Cerebellar cortex (tissue), 1 donor: ENCODE measurements around the gene PRKCA.
"Not testable (repeated sequence)": the region's sequence is repeated elsewhere in the genome, so short reads cannot be mapped to it uniquely, and the experiment has no call there.

Source experiments
- DNase-seq: peaks from one replicate; pipeline ENCODE4 v3.0.0-alpha.2; 2015; ENCODE audit warnings: low spot score

Gene PRKCA

GRCh38 chr17:66386498-66387351, 84.3 kb downstream of the PRKCA start:
- no peak for DNase-seq

GRCh38 chr17:66387392-66387981, 85.1 kb downstream of the PRKCA start:
- DNase-seq: no peak

DNA sequence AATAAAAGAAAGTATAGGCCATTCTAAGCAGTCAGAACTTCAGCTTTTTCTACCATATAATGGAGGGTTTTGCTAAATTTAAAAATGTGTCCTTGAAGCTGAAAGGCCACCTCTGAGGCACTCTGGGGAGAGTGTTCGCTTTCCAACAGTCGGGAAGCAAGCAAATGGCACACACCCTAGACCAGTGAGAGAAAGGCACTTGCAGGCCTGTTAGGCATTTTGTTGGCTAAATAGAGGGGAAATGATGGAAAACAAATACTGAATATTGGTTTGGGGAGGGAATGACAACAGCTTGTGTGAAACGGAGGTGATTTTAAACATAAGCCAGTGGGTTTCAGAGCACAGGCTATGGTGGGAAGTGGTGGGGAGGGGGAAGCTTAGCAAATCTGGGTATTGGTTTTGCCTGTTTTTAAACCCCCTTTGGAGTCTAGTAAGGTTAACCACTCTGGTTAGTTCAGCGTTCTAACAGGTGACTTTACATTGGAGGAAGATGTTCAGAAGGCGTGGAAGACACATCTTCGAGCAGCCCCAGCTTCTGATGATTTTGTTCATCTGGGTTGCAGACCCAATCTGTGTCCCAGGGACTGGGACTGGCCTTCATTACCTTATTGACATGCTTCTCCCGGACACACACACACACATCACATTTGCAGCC, 90.5 kb downstream of the PRKCA start:
- DNase-seq: no peak

GRCh38 chr17:66395961-66396360, 93.5 kb downstream of the PRKCA start:
- DNase-seq: no peak

DNA sequence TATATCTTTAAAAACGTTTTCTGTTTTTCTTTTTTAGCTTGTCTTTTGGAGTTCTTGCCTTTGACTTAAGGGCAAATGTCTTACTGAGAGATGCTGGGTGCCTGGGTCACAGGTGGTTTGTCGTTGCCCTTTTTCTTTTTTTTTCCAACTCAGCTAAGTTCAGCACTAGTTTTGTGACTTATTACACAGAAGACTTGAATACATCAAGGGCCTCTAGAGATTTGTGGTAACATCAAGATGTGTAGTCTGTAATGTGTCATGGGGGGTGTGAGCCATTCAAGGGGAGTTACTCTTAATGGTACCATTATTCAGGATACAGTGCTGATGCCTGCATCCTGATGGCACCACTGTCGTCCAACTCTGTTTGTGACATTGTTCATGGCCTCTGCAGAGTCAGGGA, 95.1 kb downstream of the PRKCA start:
- no peak for DNase-seq

DNA sequence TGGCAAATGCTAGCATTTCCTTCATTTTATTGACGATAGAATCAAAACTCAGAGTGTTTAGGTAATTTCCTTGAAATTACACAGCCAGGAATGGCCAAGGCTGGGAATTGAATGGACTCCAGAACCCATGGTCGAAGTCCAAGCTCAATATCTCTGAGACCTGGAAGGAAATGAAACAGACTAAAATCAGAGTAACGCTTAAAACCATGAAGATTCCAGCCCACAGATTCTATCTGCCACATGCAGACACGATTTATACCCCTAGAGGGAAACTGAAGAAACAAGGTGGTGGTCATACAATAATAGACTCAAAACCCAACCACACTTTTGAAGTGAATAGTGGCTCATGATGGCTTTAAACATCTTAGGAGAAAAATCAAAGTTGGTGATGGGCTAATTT, 95.6 kb downstream of the PRKCA start:
- DNase-seq: no peak

- DNase-seq: no peak
Measured at GRCh38 chr17:66398617-66399016, 96.2 kb downstream of the PRKCA start.

DNA sequence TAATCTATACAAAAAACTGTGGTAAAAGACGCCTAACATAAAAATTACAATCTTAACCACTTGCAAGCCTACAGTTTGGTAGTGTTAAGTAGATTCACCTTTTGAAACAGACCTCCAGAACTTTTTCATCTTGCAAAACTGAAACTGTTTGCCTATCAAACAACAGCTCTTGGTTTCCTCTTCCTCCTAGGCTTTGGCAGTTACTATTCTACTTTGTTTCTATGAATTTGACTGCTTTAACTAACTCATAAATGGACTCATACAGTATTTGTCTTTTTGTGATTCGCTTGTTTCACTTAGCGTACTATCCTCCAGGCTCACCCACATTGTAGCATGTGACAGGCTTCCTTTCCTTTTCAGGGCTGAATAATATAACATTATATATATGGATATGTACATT, 97.0 kb downstream of the PRKCA start:
- DNase-seq: no peak

DNA sequence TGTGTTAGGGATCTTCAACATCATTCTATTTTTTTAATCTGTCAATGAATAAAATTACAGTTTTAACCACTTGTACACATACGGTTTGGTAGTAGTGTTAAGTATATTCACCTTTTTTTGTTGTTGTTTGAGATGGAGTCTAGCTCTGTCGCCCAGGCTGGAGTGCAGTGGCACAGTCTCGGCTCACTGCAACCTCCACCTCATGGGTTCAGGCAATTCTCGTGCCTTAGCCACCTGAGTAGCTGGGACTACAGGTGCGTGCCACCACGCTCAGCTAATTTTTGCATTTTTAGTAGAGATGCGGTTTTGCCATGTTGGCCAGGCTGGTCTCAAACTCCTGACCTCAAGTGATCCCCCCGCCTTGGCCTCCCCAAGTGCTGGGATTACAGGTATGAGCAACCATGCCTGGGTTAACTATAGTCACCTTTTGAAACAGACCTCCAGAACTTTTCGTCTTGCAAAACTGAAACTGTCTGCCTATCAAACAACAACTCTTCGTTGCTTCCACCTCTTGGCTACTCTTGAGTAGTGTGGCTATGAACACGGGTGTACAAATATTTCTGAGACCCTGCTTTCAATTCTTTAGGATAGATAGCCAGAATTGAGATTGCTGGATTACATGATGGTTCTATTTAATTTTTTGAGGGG, 97.8 kb downstream of the PRKCA start:
- not testable (repeated sequence) for DNase-seq

GRCh38 chr17:66400698-66401097, 98.3 kb downstream of the PRKCA start:
- DNase-seq: no peak

DNA sequence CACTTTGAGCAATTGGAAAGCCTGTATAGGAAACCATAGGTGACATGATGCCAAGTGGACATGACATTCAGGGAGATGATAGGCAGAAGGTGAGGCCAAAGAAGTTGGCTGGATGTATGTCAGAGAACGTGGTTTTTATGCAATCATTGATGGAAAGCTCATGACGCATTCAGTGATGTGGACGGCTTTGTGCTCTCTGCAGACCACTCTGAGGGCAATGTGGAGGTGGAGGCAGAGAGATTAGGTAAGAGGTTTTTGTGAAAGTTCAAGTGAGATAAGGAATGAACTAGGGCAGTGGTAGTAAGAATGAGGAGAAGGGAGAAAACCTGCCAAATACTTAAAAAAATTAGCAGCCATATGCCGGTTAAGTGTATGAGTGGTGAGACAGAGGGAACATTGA, 99.0 kb downstream of the PRKCA start:
- no peak for DNase-seq

GRCh38 chr17:66403846-66404556, 101.6 kb downstream of the PRKCA start:
- DNase-seq: no peak

DNA sequence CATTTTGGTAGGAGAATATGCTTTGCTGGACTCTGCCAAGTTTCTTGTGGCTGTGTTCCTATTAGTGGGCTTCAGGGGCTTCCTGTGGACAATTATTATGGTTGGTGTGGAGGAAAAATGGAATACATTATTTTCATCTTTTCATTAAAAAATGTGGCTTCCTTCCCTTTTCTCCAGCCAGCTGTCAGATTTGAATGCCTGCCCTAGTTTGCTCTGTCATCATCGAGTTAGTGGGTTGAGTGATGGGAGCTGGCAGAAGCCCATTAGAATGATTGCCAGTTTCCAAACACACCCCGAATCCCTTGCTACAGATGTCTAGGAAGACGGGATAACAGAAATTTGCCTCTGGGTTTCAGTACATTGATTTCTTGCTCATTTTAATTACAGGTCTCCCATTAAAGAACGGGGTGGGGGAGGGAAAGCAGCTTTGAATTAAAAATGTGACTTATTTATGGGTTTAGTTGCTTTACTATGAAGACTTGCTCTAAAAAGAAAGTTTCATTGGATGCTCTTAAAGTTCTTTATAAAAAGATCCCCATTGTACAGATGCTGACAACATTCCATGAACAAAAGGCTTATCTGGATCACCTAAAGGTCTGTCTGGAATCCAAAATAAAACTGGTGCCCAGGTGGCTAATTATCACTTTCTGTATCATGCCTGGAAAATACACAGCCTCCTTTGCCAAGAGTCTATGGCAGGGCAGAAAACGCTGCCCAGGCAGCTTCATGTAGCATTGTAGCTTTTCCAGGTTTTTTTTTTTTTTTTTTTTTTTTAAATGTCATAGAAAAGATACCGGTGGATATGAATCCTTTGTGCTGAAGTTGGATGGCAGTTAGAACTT, 103.6 kb downstream of the PRKCA start:
- peak; percentile 90 for DNase-seq

GRCh38 chr17:66406701-66407644, 104.6 kb downstream of the PRKCA start:
- DNase-seq: no peak

- no peak for DNase-seq
Measured at GRCh38 chr17:66407864-66408263, 105.5 kb downstream of the PRKCA start.

- DNase-seq: no peak
Measured at GRCh38 chr17:66411520-66411919, 109.1 kb downstream of the PRKCA start.

GRCh38 chr17:66412857-66413558, 110.6 kb downstream of the PRKCA start:
- no peak for DNase-seq

DNA sequence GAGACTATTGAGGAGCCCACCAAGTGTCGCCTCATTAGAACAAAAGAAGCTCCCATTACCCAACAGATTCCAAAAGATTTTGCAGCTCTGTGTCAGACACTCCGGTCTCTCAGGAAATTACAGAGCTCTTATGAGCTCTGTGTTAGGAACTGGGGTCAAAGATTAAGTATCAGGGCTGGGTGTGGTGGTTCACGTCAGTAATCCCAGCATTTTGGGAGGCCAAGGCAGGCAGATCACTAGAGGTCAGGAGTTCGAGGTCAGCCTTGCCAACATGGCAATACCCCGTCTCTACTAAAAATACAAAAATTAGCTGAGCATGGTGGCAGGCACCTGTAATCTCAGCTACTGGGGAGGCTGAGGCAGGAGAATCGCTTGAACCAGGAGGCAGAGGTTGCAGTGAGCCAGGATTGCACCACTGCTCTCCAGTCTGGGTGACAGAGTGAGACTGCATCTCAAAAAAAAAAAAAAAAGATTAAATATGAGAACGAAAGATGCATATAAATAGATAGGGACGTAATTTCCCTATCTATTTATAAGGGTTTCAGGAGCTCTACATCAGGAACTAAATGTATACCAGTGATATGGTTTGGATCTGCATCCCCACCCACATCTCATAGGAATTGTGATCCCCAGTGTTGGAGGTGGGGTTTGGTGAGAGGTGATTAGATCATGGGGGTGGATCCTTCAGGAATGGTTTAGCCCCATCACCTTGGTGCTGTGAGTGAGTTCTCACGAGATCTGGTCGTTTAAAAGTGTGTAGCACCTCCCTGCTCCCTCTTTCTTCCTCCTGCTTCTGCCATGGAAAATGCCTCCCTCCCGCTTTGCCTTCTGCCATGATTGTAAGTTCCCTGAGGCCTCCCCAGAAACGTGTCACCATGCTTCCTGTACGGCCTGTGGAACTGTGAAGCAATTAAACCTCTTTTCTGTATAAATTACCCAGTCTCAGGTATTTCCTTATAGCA, 111.4 kb downstream of the PRKCA start:
- no peak for DNase-seq
